Measurements from ENCODE around the gene MFRP.

MFRP gene

DNA sequence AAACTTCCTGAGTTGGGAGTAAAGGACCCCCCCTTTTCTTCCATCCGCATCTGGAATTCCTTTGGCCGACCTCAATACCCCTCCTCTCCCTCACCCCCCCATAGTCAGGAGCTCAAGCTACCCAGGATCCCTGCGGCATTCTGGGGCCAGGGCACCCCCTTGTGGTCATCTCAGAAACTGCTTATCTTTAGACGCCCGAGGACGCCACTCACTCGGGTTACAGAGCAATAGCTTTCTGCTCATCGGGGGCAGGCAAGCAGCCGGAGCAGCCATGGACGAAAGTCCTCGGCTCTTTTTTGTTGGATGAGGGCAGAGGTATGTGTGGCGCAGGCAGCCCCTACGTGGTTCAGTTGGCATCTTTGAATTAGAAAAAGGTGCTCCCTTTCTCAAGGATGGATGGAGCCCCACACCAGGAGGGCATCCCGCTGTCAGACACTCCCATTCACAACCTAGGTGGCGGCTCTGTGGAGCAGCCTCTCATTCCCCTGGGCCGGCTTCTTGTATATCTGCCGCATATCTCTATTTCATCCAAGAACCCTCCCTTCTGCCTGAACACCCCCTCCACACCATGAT lies 8.1 kb downstream of the MFRP start:
- no peak for DNase-seq (ENCODE audit: low read depth)

DNA sequence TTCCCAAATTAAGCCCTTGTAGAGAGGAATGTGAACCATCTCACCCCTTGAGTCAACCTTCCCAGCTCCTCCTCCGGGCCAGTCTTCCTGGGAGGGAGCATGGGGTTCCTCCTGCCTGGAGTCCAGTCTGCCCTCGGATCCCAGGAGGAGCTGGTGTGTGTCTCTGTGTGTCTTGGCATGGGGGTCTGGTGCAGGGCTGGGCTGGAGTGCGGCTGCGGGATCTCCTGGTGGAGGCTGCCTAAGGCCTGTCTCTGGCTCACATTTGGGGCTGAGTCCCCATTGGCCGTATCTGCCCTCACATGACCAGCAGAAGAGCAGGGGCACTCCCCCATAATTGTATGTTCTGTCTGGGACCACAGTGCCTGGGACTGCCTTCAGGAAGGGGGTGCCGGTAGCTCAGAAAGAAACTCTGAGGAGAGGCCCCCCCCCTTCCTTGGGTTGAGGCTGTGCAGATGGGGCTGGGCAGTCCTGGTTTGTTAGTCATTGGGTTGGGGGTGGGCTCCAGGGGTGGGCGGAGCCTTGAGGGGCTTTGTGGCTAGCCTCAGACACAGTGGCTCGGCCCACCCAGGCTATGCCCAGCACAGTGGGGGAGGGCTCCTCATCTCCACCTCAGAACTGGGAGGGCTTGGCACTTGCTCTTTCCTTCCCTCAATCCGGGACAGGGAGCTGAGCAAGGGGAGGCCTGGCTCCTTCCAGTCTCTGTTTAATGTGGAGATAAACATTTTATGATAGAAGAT lies 8.8 kb downstream of the MFRP start:
- no peak for DNase-seq (ENCODE audit: low read depth)

DNA sequence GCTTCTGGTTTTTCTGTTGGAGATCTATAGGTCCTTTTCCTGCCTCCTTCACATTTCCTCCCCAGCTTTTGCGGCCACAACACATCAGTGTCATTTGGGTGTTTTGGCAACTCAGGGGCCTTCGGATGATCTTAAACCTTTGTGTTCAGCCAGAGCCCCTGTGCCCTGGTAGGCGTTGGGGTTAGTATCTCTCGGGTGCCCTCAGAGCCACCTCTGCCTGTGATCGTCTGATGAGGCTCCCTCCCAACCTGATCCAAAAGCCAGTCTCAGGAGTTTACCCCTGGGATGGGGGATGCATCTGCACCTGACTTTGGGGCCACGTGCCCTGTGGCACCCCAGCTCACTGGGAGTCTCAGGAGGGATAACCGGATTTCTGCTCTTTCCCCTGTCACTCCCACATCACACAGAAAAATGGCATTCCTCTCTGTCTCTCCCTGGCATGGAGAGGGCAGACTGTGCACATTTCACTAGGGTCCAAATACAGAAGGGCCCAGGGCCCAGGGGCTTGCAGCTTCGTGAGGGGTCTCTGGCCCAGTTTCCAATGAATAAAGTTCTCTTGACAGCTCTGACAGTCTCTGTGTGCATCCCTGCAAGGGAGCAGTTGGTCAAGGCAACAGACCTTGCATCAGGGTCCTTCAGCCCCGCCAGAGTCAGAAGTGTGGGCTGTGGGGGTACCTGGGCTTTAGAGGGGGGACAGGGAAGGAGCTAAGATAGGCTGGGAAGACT lies 9.6 kb downstream of the MFRP start:
- DNase-seq (ENCODE audit: low read depth) = no peak

DNA sequence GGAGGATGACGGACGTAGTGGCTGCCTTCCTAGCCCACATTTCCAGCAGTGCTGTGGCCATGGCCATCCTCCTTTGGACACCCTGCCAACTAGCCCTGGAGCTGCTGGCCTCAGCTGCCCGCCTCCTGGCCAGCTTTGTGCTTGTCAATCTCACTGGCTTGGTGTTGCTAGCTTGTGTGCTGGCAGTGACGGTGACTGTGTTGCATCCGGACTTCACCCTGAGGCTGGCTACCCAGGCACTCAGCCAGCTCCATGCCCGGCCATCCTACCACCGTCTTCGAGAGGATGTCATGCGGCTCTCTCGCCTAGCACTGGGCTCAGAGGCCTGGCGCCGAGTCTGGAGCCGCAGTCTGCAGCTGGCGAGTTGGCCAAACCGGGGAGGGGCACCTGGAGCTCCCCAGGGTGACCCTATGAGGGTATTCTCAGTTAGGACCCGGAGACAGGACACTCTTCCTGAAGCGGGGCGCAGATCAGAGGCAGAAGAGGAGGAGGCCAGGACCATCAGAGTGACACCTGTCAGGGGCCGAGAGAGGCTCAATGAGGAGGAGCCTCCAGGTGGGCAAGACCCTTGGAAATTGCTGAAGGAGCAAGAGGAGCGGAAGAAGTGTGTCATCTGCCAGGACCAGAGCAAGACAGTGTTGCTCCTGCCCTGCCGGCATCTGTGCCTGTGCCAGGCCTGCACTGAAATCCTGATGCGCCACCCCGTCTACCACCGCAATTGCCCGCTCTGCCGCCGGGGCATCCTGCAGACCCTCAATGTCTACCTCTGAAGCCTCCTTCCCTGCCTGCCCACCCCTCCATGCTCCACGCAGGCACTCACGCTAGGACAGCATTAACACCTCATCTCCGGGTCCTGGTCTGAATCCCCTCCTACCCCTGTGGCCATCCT lies 10.6 kb downstream of the MFRP start:
- DNase-seq (ENCODE audit: low read depth) = no peak

DNA sequence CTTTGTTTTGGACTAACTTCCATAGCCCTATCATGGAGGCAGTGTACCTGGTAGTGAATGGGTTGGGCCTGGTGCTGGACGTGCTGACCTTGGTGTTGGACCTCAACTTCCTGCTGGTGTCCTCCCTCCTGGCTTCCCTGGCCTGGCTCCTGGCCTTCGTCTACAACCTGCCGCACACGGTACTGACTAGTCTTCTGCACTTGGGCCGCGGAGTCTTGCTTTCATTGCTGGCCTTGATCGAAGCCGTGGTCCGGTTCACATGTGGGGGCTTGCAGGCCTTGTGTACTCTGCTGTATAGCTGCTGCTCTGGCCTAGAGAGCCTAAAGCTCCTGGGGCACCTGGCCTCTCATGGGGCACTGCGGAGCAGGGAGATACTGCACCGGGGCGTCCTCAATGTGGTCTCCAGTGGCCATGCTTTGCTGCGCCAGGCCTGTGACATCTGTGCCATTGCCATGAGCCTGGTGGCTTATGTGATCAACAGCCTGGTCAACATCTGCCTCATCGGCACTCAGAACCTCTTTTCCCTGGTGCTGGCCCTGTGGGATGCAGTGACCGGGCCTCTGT lies 11.3 kb downstream of the MFRP start:
- no peak for DNase-seq (ENCODE audit: low read depth)

- peak; percentile 97 for DNase-seq (ENCODE audit: low read depth)
These were observed 12.2 kb downstream of the MFRP start, which contains the start of gene RNF26 for GRCh38 chr11:119334174-119334930. TSS of gene RNF26 (plus strand) at chr11:119334527. CDS start at chr11:119335123, 596 bp downstream.

GRCh38 chr11:119332111-119332765 lies 14.3 kb downstream of the MFRP start:
- DNase-seq (ENCODE audit: low read depth) = no peak

GRCh38 chr11:119330237-119330636 lies 16.3 kb downstream of the MFRP start:
- no peak for DNase-seq (ENCODE audit: low read depth)

DNA sequence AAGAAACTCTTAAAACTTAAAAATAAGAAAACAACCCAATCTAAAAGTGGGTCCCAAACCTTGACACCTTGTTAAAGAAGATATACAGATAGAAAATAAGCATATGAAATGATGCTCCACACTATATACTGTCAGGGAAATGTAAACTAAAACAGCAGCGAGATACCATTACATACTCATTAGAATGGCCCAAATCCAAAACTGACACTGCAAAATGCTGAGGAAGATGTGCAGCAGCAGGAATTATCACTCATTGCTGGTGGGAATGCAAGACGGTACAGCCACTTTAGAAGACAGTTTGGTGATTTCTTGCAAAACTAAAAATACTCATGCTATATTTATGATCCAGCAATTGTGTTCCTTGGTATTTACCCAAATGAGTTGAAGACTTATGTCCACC lies 17.2 kb downstream of the MFRP start:
- DNase-seq (ENCODE audit: low read depth) = no peak

GRCh38 chr11:119324189-119324588 lies 22.3 kb downstream of the MFRP start:
- no peak for DNase-seq (ENCODE audit: low read depth)

DNA sequence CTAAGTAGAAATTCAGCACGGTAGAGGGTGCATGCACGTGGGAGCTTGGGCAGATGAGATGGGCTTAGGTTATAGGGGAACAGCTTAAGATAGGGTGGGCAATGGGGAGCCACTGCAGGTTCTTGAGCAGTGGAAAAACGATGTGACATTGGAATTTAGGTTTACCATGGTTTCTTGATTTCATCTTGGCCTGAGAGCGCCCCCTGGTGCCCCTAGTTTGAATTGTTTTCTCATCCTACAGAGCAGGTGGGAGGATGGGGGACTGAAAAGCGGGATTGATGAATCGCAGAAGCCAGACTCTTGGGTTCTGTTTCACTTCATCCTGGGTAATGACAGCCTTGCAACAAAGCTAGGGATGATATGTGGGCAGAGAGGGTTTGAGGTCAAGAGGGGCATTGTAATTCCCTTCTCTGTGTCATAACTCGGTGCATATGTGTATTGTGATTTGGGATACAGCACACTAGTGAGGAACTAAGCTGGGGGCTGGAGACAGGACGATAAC lies 22.9 kb downstream of the MFRP start:
- no peak for DNase-seq (ENCODE audit: low read depth)

DNA sequence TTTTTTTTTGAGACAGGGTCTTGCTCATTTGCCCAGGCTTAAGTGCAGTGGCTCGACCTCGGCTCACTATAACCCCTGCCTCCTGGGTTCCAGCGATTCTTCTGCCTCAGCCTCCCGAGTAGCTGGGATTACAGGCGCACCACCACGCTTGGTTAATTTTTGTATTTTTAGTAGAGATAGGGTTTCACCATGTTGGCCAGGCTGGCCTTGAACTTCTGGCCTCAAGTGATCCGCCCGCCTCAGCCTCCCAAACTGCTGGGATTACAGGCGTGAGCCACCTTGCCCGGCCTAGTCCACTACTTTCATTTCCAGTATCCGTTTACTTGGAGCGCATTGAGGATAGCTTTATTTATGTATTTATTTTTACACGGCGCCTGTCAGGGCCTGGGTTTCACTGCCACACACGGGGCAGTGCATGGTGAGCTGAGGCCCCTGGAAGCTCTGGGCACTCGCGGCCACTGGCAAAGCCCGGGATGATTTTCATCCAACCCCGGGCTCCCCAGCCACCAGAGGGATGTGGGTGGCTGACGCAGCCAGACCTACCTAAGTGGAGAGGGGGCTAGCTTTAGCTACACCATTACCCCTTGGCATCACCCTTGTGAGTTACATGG lies 23.5 kb downstream of the MFRP start:
- no peak for DNase-seq (ENCODE audit: low read depth)

DNA sequence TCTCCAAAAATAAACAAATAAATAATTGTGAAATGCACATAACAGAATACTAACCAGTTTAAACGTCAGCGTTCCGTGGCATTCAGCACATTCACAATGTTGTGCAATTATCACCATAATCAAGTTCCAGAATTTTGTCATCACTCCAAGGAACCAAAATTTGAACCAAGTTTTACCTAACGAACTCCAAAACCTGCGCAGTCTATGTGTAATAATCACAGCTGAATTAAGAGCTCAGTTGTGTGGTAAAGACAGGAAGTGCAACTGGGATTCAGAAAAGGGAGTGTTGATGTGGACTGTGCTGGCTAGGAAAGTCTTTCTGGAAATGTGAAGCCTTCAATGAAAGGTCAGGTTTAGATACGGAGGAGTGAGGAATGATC lies 24.2 kb downstream of the MFRP start:
- DNase-seq (ENCODE audit: low read depth) = no peak

GRCh38 chr11:119320776-119321524 lies 25.6 kb downstream of the MFRP start:
- no peak for DNase-seq (ENCODE audit: low read depth)

DNA sequence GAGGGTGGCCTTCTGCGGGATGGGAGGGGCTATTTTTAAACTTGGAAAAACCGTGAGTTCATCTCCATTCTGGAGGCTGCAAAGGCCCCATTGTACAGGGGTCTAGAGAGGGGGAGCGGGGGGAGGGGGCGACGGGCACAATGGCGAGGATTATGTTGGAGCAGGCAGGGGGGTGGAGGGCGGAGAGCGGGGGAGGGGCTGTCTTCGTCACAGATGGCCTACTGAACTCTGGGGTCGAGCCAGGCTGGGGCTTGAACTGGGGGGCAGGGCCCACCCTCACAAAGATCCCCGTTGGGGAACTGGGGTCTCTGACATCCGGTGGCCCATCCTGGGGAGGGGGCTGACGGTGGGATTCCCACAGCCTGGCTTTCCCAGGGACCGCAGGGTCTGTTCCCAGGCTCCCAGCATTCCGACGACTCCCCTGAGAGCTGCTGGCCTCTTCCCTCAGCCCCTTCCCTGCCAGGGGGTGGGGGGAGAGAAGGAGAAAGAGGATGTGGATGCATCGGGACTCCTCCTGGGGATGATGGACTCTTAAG lies 26.2 kb downstream of the MFRP start:
- DNase-seq (ENCODE audit: low read depth) = no peak

DNA sequence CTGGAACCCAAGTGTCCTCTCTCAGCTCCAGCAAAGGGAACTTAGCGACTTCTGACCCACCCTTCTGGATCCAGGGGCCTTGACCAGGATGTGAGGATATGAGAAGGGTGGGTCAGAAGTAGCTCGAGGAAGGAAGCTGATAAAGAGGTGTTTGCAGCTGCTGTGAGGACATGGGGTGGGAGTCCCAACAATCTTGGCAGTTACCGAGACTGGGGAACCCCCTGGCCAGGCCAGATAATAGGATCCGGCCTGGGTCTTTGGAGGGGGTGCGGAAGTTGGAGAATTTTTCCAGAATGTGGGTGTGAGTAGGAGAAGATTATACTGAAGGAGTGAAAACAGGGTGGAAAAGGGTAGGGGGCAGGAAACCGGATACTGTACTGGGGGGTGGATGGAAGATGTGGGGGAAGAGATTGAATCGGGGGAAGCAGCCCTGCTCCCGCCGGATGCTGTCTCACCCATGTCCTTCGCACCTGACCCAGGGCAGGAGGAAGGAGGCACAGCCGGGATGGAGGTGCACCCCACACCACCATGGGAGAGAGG lies 26.7 kb downstream of the MFRP start:
- no peak for DNase-seq (ENCODE audit: low read depth)

GRCh38 chr11:119319136-119319699 lies 27.3 kb downstream of the MFRP start:
- no peak for DNase-seq (ENCODE audit: low read depth)
